K562 (cell line): Measurements from ENCODE around the gene GLB1L. TPM values are rescaled to one million over a fixed set of nuclear protein-coding genes. Genes with fewer than 3 reads are reported as not detected.

ENCODE experiments used
- ATAC-seq: fragments of 200-7000 bp; cut with Tn5 transposase; 3 replicates; pipeline ENCODE4 v1.9.1; 2020; ENCODE audit warnings: moderate library complexity
- BruUV-seq: library from RNA; stranded (reverse); fragments of 400-500 nt; replicated peaks from 2 replicates; lab custom pipeline; 2021; lab: Mats Ljungman, UMichigan
- CTCF ChIA-PET: fragments of 300-600 bp; formaldehyde crosslinking; extraction: SDS; loops from one replicate; lab custom pipeline; 2021; ENCODE audit warnings: low intra/inter-chr PET ratio; lab: Yijun Ruan, JAX
- POLR2A ChIA-PET: fragments of 300-600, 350-650 bp; sonication (Branson Sonifier 250); formaldehyde crosslinking; extraction: SDS; loops from one replicate; lab custom pipeline; 2021; ENCODE audit warnings: antibody characterized with exemption, inconsistent platforms; lab: Yijun Ruan, JAX
- DNase-seq, 4 experiments: peaks; one replicate each; pipeline versions ENCODE4 v3.0.0 to v3.0.0-alpha.2; 2011 to 2018; ENCODE audit warnings: low spot score in 3 of 4, mixed read lengths in 3 of 4; ENCODE audit errors: extremely low read depth in 1 of 4
- FAIRE-seq: peaks from 2 replicates; lab custom pipeline; 2011; peaks lifted over from hg19 to GRCh38; lab: Jason Lieb, UNC
- H2AFZ ChIP-seq: 2 replicates; pipeline ENCODE4 v1.6.0; 2011; ENCODE audit warnings: low read depth, low read length, control low read depth, inconsistent platforms
- H3K27ac ChIP-seq: fragments of 200-600 bp; 3 replicates; pipeline ENCODE4 v1.8.0; 2011; ENCODE audit warnings: low read depth, mild to moderate bottlenecking, control low read depth, inconsistent platforms, low read length, moderate library complexity, mixed read lengths; ENCODE audit errors: extremely low read depth
- H3K27me3 ChIP-seq, 2 experiments: fragments of 300-600 bp in 1 of 2; 2 replicates in 1 of 2; 3 replicates in 1 of 2; pipeline versions ENCODE4 v1.6.0 to v1.8.0; 2011; ENCODE audit warnings: inconsistent platforms in 2 of 2, low read length in 2 of 2, mild to moderate bottlenecking in 1 of 2, mixed read lengths in 1 of 2, moderate library complexity in 1 of 2; ENCODE audit not compliant: control insufficient read depth in 2 of 2, insufficient read depth in 2 of 2
- H3K36me3 ChIP-seq: fragments of 300-600 bp; 3 replicates; pipeline ENCODE4 v1.8.0; 2011; ENCODE audit warnings: mild to moderate bottlenecking, low read length, inconsistent platforms; ENCODE audit not compliant: control insufficient read depth, insufficient read depth
- H3K4me1 ChIP-seq, 2 experiments: fragments of 200-600 bp in 1 of 2; replicated peaks in 1 of 2; 2 replicates in 1 of 2; 3 replicates in 1 of 2; pipeline versions ENCODE4 v1.5.1 to v1.8.0; 2011; ENCODE audit warnings: inconsistent platforms in 2 of 2, low read length in 2 of 2, mild to moderate bottlenecking in 1 of 2, mixed read lengths in 1 of 2, moderate library complexity in 1 of 2; ENCODE audit not compliant: control insufficient read depth in 2 of 2, insufficient read depth in 2 of 2
- H3K4me2 ChIP-seq: 2 replicates; pipeline ENCODE4 v1.6.1; 2011; ENCODE audit warnings: low read length, control low read depth, inconsistent platforms, mixed read lengths; ENCODE audit not compliant: insufficient read depth
- H3K4me3 ChIP-seq: fragments of 200-600 bp; sonication (generic), shearing (Covaris generic); 2 replicates; pipeline ENCODE4 v1.5.1; 2016; ENCODE audit warnings: control low read depth, inconsistent platforms
- H3K79me2 ChIP-seq: fragments of 200-600 bp; 3 replicates; pipeline ENCODE4 v1.8.0; 2011; ENCODE audit warnings: low read length, inconsistent platforms; ENCODE audit not compliant: control insufficient read depth, insufficient read depth
- H3K9ac ChIP-seq, 2 experiments: 2 replicates each; pipeline versions ENCODE4 v1.6.0 to v1.6.1; 2011; ENCODE audit warnings: low read depth in 2 of 2, low read length in 2 of 2, control low read depth in 1 of 2, inconsistent platforms in 1 of 2, mild to moderate bottlenecking in 1 of 2, mixed read lengths in 1 of 2; ENCODE audit not compliant: insufficient read depth in 1 of 2
- H3K9me1 ChIP-seq: one replicate; pipeline ENCODE4 v1.6.0; 2011; ENCODE audit warnings: inconsistent platforms, mild to moderate bottlenecking, low read length, moderate library complexity; ENCODE audit not compliant: control insufficient read depth, insufficient read depth
- H3K9me3 ChIP-seq: replicated peaks from 2 replicates; pipeline ENCODE4 v1.5.1; 2011; ENCODE audit warnings: low read depth, low read length, inconsistent platforms; ENCODE audit not compliant: control insufficient read depth, insufficient read depth
- H4K20me1 ChIP-seq: replicated peaks from 2 replicates; pipeline ENCODE4 v1.6.1; 2011; ENCODE audit warnings: low read length, inconsistent platforms, mixed read lengths; ENCODE audit not compliant: control insufficient read depth, insufficient read depth
- FOXA3 ChIP-seq, 2 experiments: fragments of 450-650 bp in 1 of 2; sonication (generic) in 1 of 2; formaldehyde crosslinking; IDR thresholded peaks in 1 of 2; conservative IDR thresholded peaks in 1 of 2; 2 replicates each; pipeline versions ENCODE4 v1.4.0 to v1.8.0; 2020 to 2022; ENCODE audit warnings: mild to moderate bottlenecking in 2 of 2, missing genetic modification reagents in 1 of 2
- HDAC6 ChIP-seq: IDR thresholded peaks from 2 replicates; pipeline ENCODE4 v1.6.1; 2012; ENCODE audit warnings: low read depth, mild to moderate bottlenecking, control low read depth, inconsistent platforms, low read length, moderate library complexity
- L3MBTL2 ChIP-seq: fragments of 450-650 bp; IDR thresholded peaks from 2 replicates; pipeline ENCODE4 v1.6.1; 2016; ENCODE audit warnings: mild to moderate bottlenecking, moderate library complexity
- RBBP5 ChIP-seq: fragments of 200-600 bp; sonication (generic); IDR thresholded peaks from 2 replicates; pipeline ENCODE4 v1.6.1; 2012; ENCODE audit warnings: borderline replicate concordance, mild to moderate bottlenecking, low read length, control low read depth, inconsistent platforms; ENCODE audit not compliant: insufficient read depth, poor library complexity, severe bottlenecking
- U2AF2 ChIP-seq: fragments of 200-400 bp; formaldehyde crosslinking; optimal IDR thresholded peaks from 2 replicates; pipeline ENCODE3; 2017; ENCODE audit warnings: low read depth, mild to moderate bottlenecking, low read length
- WGBS: fragments of 100-300 bp; shearing (Covaris generic); methylation state at CpG from one replicate; pipeline ENCODE4 v1.1.6; 2016; ENCODE audit warnings: low coverage, mixed read lengths; ENCODE audit not compliant: insufficient coverage; ENCODE audit errors: missing lambda C conversion rate; 5-methylcytosine and 5-hydroxymethylcytosine counted together
- in situ Hi-C: fragments of 300-500 bp; cut with MboI; formaldehyde crosslinking; loops from 4 replicates; pipeline ENCODE4 v1.15.0; 2018; ENCODE audit warnings: inconsistent platforms, mixed read lengths
- intact Hi-C: fragments of 100-400 bp; cut with micrococcal nuclease; formaldehyde crosslinking; loops from 2 replicates; pipeline ENCODE4 v1.14.2; 2022
- polyA plus RNA-seq, 8 experiments: library from polyadenylated mRNA; depleted of rRNA in 4 of 8; stranded (reverse) in 5 of 8; unstranded in 3 of 8; fragments of >200 nt; fragmentation: Nextera tagmentation in 2 of 8; fragmentation: Illumina TruSeq in 1 of 8; extraction: Ambion mirVana in 2 of 8; extraction: Trizol in 1 of 8; gene quantifications; 2 replicates each; pipeline versions ENCODE4 v1.2.1 to v1.2.3, GENCODE V29; 2011 to 2014; ENCODE audit warnings: inconsistent platforms in 1 of 8, missing spikeins in 1 of 8
- total RNA-seq, 7 experiments: library from RNA; depleted of rRNA in 6 of 7; stranded (reverse); fragments of >200 nt in 6 of 7; fragmentation: Illumina TruSeq in 2 of 7; extraction: Trizol in 2 of 7; gene quantifications; 2 replicates each; pipeline versions ENCODE4 v1.2.1 to v1.2.3, GENCODE V29; 2011 to 2021; ENCODE audit warnings: low replicate concordance in 1 of 7
- TF ChIP-seq, protein P1 (sequence below): sonication (generic); formaldehyde crosslinking; IDR thresholded peaks from 2 replicates; pipeline ENCODE4 v1.8.0; 2022; ENCODE audit warnings: mild to moderate bottlenecking, missing genetic modification reagents

The GLB1L gene
- total and polyA plus RNA-seq, 9 of the 15 experiments (the other 6 are each of a cell fraction or from before 2014, with no cell fraction given), result 0.42 to 2.9 (median 2.5) TPM

DNA sequence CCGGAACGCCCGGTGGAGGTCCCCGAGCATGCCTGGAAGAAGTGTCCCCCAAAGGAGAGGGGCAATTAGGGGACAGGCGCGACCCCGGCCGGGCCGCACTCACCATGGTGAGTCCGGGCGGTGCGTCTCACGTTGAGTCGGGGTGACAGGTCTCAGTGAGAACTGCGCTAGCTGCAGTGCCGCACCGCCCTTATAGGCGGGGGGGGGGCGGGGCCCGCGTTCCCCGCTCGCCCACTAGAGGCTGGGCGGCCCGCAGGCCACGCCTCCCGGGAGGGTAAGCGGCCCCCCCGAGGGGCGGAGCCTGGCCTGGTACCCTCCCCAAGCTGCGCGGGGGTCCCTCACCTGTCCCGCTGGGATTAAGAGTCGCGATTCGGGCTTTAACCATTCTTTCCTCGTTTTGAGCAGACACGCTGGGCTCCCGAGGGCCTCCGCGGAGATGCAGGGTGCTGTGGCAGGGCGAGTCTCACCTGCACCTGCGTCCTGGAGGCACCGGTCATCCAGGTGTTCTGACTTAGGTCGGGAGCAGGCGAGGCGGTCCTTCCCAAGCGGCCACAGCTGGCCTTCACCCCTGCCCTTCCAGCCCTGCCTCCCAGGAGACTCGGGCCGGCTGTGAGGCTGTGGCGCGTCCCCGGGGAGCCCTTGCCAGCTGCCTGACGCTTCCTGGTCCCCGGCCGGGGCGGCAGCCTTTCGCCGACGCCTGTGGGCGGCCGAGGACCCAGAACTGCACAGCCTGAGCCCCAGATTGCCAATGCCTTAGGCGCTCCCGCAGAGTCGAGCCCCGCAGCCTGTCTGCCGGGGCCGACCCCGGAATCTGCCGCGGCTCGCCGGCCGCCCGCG lies 8.7 kb upstream of the GLB1L start, which contains the start of gene TUBA4A (continued):
- TF ChIP-seq U2AF2, result no peak

- WGBS, result 3% methylated on average over 28 of the region's 49 CpGs
- Histone ChIP-seq H3K27ac (peak within 1 kb of the TSS; percentile 75), H3K4me2 (peak within 1 kb of the TSS; percentile 82), H4K20me1 (0 out of 2 replicates have a peak, but pooled peaks cover 3% of the 10 kb centered on the region), H3K9ac (peak within 1 kb of the TSS; percentile 71 to 92), H3K4me1 (peaks cover 18 to 47% of the 10 kb centered on the region in 2 experiments; a peak in 4 of 5 replicates), H3K36me3 (peaks cover 40% of the 10 kb centered on the region; the same call in 2 of the 3 replicates), H3K9me3 (no peaks in the 10 kb centered on the region), H3K9me1 (no peaks in the 10 kb centered on the region), H2AFZ (peak within 1 kb of the TSS; percentile 88), H3K27me3 (0 out of 5 replicates have a peak, but pooled peaks cover 0 to 4% of the 10 kb centered on the region in 2 experiments), H3K79me2 (peaks cover 24% of the 10 kb centered on the region), H3K4me3 (peak within 1 kb of the TSS; percentile 58)
- no peak for FAIRE-seq
- intact Hi-C loops (loop anchor here (2.0 kb wide), 1 partner anchor 26 kb away; the partner anchor contains the start of gene DNAJB2), in situ Hi-C loops (no loop called here)
- ATAC-seq, result peak; percentile 50
- peak; percentile 46 to 65 (median 54) for DNase-seq
- BruUV-seq, result TSS peak; percentile 56
- ChIA-PET CTCF (no interaction called here), POLR2A (interaction anchor here (0.6 to 2.0 kb wide), 8 partner anchors 8 to 346 kb away, joined by 3 to 8 read pairs (median 4); partner anchors contain the start of genes DNAJB2, GLB1L and STK16)
- peak in 1 of 2 experiments; percentile 56; a peak in 1 of 4 replicates for TF ChIP-seq FOXA3 (CRISPR knock-in tag; conservative IDR thresholded peaks at IDR 0.05 in 1 of 2, IDR thresholded peaks at IDR 0.05 in 1 of 2)
- TF ChIP-seq, protein P1, sequence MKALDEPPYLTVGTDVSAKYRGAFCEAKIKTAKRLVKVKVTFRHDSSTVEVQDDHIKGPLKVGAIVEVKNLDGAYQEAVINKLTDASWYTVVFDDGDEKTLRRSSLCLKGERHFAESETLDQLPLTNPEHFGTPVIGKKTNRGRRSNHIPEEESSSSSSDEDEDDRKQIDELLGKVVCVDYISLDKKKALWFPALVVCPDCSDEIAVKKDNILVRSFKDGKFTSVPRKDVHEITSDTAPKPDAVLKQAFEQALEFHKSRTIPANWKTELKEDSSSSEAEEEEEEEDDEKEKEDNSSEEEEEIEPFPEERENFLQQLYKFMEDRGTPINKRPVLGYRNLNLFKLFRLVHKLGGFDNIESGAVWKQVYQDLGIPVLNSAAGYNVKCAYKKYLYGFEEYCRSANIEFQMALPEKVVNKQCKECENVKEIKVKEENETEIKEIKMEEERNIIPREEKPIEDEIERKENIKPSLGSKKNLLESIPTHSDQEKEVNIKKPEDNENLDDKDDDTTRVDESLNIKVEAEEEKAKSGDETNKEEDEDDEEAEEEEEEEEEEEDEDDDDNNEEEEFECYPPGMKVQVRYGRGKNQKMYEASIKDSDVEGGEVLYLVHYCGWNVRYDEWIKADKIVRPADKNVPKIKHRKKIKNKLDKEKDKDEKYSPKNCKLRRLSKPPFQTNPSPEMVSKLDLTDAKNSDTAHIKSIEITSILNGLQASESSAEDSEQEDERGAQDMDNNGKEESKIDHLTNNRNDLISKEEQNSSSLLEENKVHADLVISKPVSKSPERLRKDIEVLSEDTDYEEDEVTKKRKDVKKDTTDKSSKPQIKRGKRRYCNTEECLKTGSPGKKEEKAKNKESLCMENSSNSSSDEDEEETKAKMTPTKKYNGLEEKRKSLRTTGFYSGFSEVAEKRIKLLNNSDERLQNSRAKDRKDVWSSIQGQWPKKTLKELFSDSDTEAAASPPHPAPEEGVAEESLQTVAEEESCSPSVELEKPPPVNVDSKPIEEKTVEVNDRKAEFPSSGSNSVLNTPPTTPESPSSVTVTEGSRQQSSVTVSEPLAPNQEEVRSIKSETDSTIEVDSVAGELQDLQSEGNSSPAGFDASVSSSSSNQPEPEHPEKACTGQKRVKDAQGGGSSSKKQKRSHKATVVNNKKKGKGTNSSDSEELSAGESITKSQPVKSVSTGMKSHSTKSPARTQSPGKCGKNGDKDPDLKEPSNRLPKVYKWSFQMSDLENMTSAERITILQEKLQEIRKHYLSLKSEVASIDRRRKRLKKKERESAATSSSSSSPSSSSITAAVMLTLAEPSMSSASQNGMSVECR (CRISPR knock-in tag), result peak; percentile 69
- peak; percentile 41 for TF ChIP-seq RBBP5
- TF ChIP-seq HDAC6, result no peak
- peak; percentile 81 for TF ChIP-seq L3MBTL2
Observed at GRCh38 chr2:219252900-219253752, 7.9 kb upstream of the GLB1L start, which contains the start of gene TUBA4B. TSS of gene TUBA4B (plus strand) at chr2:219253243. CDS start at chr2:219253408, 165 bp downstream.
